Progenitor cell of endocrine pancreas (in vitro differentiated cells): Measurements from ENCODE around the gene GPR82. TPM values are rescaled to one million over a fixed set of nuclear protein-coding genes. Genes with fewer than 3 reads are reported as not detected.

ENCODE experiments used
- DNase-seq: peaks from one replicate; pipeline ENCODE4 v3.0.0; 2021; ENCODE audit warnings: low spot score; ENCODE audit not compliant: unreplicated experiment
- H3K27ac Mint-ChIP-seq: 2 replicates; pipeline ENCODE4 v1.8.0; 2021; ENCODE audit warnings: mild to moderate bottlenecking, moderate library complexity, mixed read lengths
- H3K27me3 Mint-ChIP-seq: 2 replicates; pipeline ENCODE4 v1.8.0; 2021; ENCODE audit warnings: mixed read lengths
- H3K36me3 Mint-ChIP-seq: 2 replicates; pipeline ENCODE4 v1.8.0; 2022; ENCODE audit warnings: mixed read lengths; ENCODE audit not compliant: insufficient read depth
- H3K4me1 Mint-ChIP-seq: 2 replicates; pipeline ENCODE4 v1.8.0; 2021; ENCODE audit warnings: low read depth, mixed read lengths
- H3K4me3 Mint-ChIP-seq: 2 replicates; pipeline ENCODE4 v1.8.0; 2021; ENCODE audit warnings: low read depth, mild to moderate bottlenecking, moderate library complexity, mixed read lengths
- H3K9me3 Mint-ChIP-seq: 2 replicates; pipeline ENCODE4 v1.8.0; 2021; ENCODE audit warnings: low read depth, mixed read lengths
- total RNA-seq: library from RNA; stranded (reverse); gene quantifications from 2 replicates; pipeline ENCODE4 v1.2.1, GENCODE V29; 2021
- TF ChIP-seq, protein P1 (sequence below): fragments of 200-600 bp; sonication (generic); IDR thresholded peaks from one replicate; pipeline ENCODE4 v1.5.0; 2021; ENCODE audit warnings: antibody characterized with exemption, mild to moderate bottlenecking; ENCODE audit not compliant: unreplicated experiment

The GPR82 gene
- total RNA-seq, 1 donor from 2014 or later = not detected

DNA sequence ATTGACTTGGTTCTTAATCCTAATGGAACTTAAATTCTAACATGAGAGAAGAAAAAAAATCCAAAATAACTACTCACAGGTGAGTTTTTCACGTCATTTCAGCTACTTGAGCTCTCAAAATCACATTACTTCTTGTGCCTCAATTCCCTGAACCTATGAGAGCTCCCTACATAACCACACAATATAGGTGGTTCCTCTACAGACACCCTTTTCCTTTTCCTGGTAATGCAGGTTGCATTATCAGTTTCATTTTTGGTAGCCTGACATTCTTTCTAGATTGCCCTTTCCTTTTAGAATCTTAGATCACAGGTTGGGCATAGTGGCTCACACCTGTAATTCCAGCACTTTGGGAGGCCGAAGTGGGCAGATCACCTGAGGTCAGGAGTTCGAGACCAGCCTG is 31.0 kb upstream of the GPR82 start:
- H3K36me3 Mint-ChIP-seq = peaks cover 4% of the 10 kb centered on the region
- TF ChIP-seq, protein P1, sequence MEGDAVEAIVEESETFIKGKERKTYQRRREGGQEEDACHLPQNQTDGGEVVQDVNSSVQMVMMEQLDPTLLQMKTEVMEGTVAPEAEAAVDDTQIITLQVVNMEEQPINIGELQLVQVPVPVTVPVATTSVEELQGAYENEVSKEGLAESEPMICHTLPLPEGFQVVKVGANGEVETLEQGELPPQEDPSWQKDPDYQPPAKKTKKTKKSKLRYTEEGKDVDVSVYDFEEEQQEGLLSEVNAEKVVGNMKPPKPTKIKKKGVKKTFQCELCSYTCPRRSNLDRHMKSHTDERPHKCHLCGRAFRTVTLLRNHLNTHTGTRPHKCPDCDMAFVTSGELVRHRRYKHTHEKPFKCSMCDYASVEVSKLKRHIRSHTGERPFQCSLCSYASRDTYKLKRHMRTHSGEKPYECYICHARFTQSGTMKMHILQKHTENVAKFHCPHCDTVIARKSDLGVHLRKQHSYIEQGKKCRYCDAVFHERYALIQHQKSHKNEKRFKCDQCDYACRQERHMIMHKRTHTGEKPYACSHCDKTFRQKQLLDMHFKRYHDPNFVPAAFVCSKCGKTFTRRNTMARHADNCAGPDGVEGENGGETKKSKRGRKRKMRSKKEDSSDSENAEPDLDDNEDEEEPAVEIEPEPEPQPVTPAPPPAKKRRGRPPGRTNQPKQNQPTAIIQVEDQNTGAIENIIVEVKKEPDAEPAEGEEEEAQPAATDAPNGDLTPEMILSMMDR = no peak
- no peaks in the 10 kb centered on the region for H3K27me3 Mint-ChIP-seq
- no peaks in the 10 kb centered on the region for H3K4me1 Mint-ChIP-seq
- peaks cover 11% of the 10 kb centered on the region for H3K9me3 Mint-ChIP-seq
- H3K27ac Mint-ChIP-seq = no peak overlapping the region
- H3K4me3 Mint-ChIP-seq = no peak overlapping the region
- no peak for DNase-seq

DNA sequence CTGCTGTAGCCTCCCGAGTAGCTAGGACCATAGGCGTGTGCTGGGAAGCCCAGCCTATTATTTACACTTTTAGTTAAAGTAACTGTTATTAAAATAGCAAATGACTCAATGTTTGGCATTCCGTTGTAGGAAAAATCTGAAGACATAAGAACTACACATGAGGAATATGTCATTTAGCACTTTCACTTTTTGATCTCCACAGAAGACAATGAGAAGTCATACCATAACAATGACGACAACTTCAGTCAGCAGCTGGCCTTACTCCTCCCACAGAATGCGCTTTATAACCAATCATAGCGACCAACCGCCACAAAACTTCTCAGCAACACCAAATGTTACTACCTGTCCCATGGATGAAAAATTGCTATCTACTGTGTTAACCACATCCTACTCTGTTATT is 28.6 kb upstream of the GPR82 start:
- Mint-ChIP-seq H3K36me3 (peaks cover 4% of the 10 kb centered on the region), H3K9me3 (peaks cover 11% of the 10 kb centered on the region), H3K27ac (no peak overlapping the region), H3K27me3 (no peaks in the 10 kb centered on the region), H3K4me1 (no peaks in the 10 kb centered on the region), H3K4me3 (no peak overlapping the region)
- TF ChIP-seq, protein P1 = no peak
- no peak for DNase-seq

DNA sequence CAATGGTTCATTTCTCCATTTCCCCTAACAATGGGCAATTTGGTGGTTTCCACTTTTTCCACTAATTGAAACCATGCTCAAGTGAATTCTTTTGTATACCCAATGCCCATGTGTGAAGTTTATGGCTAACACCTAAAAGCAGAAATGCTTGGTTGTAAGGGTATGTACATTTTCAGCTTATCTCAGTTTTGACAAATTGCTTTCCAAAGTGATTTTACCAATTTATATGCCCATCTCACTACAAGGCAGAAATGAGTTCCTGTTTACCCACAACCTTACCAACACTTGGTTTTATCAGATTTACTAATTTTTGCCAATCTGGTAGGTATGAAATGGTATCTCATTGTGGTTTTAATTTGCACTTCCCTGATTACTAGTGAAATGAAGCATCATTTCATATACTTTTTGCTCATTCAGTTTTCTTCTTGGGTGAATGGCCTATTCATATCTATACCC is 20.4 kb upstream of the GPR82 start:
- TF ChIP-seq, protein P1 = no peak
- Mint-ChIP-seq H3K27me3 (no peaks in the 10 kb centered on the region), H3K9me3 (no peaks in the 10 kb centered on the region), H3K27ac (no peak overlapping the region), H3K4me3 (no peak overlapping the region), H3K36me3 (peaks cover 2% of the 10 kb centered on the region), H3K4me1 (no peaks in the 10 kb centered on the region)
- DNase-seq = no peak

DNA sequence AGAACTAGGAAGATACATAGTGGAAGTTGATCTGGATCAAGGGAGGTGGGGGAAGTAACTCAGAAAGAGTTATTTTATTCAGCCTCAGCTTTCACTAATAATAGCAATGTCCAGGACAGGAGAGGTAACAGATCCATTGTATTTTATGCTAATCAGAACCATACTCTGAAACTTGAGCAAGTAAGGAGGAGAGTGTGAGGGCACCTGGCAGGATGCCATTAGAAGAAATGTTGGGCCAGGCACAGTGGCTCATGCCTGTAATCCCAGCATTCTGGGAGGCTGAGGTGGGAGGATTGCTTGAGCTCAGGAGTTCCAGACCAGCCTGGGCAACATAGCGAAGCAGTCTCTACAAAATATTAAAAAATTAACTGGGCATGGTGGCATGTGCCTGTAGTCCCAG is 18.9 kb upstream of the GPR82 start:
- Mint-ChIP-seq H3K27ac (no peak overlapping the region), H3K4me3 (no peak overlapping the region), H3K36me3 (peaks cover 2% of the 10 kb centered on the region), H3K9me3 (no peaks in the 10 kb centered on the region), H3K27me3 (no peaks in the 10 kb centered on the region), H3K4me1 (no peaks in the 10 kb centered on the region)
- TF ChIP-seq, protein P1 = no peak
- no peak for DNase-seq

DNA sequence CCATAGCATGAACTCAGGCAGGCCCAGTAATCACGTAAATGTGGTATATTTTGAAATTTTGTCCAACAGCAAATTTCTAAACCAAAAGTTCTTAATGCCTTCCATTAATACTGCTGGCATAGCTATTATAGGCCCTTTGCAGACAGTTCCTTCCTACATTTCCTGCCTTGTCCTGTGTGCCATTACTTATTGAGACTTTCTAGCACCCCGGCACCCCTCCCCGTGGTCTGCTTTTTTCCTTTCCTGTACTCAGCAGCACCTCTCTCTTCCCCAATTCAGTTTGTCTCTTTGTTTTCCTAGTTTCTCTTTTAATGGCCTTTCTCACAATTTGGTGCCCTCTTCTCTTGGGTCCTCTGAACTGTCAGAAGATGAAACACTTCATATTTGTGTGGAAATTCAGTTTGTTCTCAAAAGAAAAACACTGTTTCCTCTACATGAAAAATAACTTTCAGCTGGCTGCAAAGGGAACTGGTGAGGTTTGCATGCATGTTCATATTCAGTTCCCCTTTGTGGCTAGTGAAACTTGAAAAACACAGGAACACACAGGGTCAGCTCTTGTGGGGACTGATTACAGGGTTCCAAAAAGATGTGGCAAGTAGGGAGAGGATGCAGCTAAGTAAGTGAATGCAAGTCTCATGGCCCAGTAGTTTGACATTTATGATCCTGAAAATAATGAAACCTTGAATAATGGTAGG is 18.2 kb upstream of the GPR82 start:
- TF ChIP-seq, protein P1 = no peak
- no peak for DNase-seq
- Mint-ChIP-seq H3K36me3 (peaks cover 2% of the 10 kb centered on the region), H3K27me3 (no peaks in the 10 kb centered on the region), H3K27ac (no peak overlapping the region), H3K9me3 (peaks cover 3% of the 10 kb centered on the region), H3K4me1 (no peaks in the 10 kb centered on the region), H3K4me3 (no peak overlapping the region)
